Activated CD4-positive, alpha-beta T cell treated with anti-CD3 and anti-CD28 coated beads for 48 hours (primary cell): ENCODE results near the gene CPT1B.
A peak's percentile ranks its signal among the peaks of the same experiment; 100 is the strongest.
"Not testable (repeated sequence)": the region's sequence is repeated elsewhere in the genome, so short reads cannot be mapped to it uniquely, and the experiment has no call there.

Source experiments
- DNase-seq: peaks from one replicate; pipeline ENCODE4 v3.0.0-alpha.2; 2020

CPT1B gene

DNA sequence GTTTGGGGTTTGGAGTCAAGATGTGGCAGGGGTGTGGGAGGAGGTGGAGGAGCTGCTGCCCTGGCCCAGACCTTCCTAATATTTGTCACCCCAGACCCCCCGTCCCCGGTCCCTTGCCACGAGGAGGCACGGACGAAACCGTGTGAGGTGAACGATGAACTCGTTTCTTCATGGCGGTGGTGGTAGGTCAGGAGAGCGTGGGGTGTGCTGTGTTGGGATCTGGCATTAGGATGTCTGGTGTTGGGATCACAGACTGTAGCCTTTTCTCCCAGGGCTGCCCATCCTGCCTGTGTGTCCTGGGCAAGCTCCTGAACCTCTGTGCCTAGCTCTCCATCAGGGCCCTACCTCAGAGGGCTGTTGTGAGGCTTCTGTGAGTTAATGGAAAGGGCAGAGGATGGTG, 30.8 kb upstream of the CPT1B start:
- no peak for DNase-seq

DNA sequence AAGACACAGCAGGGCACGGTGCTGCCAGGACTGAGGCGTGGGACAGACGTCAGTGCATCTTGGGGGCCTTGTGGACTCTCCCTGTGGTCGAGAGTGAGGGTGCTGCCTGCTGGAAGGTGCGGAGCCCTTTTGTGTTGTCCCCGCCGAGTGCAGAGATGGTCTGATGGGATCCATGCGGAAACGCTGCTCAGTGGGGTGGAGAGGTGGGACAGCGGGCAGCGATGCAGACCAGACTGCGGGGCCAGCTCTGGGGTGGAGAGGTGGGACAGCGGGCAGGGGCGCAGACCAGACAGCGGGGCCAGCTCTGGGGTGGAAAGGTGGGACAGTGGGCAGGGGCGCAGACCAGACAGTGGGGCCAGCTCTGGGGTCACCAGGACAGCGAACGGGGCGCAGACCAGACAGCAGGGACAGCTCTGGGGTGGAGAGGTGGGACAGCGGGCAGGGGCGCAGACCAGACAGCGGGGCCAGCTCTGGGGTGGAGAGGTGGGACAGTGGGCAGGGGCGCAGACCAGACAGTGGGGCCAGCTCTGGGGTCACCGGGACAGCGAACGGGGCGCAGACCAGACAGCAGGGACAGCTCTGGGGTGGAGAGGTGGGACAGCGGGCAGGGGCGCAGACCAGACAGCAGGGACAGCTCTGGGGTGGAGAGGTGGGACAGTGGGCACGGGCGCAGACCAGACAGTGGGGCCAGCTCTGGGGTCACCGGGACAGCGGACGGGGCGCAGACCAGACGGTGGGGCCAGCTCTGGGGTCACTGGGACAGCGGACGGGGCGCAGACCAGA, 30.0 kb upstream of the CPT1B start:
- DNase-seq: not testable (repeated sequence)

DNA sequence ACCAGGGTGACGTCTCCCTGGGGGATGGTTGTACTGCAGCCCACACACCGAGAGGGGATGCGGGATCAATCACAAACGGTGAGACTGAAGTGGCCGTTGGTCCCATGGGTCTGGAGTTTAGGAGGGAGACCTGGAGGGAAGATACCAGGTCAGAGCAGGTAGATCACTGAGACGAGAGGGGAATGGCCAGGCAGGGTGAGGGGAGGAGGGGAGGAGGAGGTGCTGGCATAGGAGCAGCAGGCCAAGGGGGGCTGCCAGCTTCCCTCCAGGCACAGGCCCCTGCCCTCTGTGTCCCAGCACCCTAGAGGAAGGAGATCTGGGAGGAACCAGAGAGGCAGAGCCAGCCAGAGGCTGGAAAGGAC, 29.4 kb upstream of the CPT1B start:
- DNase-seq: no peak

DNA sequence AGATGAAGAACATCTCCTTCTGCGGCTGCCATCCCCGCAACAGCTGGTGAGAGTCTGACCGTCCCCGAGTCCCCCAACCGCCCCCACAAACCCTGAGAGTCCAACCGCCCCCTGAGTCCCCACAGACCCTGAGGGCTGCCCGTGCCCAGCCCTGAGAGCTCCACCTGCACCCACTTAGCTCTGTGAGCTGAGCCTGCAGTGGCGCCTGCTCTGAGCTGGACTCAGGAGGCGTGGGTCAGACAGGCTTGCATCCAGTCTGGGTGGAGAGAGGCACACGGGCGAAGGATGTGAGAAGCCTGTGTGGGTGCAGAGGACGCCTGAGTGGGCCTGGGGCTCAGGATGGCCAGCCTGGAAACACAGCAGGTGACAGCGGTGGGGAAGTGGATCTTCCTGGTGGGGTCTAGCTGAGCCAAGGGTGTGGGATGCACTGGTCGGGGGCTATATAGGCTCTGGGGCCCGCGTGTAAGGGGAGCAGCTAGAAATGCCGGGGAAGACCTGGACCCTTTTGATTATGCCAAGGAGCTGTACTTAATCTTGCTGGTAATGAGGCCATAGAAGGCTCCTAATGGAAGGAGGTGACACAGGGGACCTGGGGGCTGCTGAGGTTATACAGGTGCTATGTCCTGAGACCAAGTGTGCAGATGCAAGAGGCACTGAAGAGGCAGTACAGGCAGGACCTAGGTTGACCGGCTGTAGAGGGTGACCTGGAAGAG, 28.9 kb upstream of the CPT1B start:
- no peak for DNase-seq

DNA sequence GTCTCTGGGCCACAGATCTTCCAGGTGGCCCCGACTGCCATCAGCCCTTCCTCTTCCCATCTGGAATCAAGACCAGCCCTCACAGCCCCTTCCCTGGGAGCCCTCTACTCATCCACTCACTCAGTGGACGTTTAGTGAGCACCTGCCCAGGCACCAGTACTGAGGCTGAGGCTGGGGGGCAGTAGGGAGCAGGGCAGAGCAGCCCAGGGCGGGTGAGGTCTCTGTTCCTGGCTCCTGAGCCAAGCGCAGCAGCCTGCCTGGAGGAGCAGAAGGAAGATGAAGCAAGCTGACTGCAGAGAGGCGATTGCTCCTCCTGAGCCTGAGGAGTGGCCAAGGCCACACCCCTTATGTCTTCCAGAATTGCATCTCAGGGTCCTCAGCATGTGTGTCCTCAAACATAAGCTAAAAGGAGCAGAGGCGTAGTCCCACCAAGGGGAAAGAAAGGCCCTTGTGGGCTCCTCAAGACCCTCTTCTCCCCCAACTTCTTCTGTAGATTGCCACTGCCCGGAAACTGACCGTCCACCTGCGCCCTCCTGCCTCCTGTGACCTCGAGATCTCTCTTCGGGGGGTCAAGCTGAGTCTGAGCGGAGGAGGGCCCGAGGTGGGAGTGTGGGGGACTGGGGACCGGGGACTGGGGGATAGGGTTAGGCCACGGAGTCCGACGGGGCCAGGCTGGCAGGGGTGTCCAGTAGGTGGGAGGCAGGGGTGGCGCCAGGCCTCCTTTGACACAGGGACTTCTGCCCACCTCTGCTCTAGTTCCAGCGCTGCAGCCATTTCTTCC, 28.1 kb upstream of the CPT1B start:
- no peak for DNase-seq

DNA sequence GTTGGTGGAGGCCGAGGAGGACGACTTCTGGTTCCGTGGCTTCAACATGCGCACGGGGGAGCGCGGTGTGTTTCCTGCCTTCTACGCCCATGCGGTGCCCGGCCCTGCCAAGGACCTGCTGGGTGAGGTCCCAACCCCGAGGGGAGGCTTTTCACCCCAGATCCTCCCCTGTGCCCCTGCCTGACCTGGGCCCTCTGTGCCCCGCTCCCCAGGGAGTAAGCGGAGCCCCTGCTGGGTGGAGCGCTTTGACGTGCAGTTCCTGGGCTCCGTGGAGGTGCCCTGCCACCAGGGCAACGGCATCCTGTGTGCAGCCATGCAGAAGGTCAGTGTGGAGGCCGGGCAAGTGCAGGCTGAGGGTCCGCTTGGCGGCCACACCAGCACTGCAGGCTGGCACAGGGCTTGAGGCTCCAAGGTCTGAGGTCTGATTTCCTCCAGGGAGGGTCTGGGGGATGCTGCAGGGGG, 27.4 kb upstream of the CPT1B start:
- DNase-seq: no peak

DNA sequence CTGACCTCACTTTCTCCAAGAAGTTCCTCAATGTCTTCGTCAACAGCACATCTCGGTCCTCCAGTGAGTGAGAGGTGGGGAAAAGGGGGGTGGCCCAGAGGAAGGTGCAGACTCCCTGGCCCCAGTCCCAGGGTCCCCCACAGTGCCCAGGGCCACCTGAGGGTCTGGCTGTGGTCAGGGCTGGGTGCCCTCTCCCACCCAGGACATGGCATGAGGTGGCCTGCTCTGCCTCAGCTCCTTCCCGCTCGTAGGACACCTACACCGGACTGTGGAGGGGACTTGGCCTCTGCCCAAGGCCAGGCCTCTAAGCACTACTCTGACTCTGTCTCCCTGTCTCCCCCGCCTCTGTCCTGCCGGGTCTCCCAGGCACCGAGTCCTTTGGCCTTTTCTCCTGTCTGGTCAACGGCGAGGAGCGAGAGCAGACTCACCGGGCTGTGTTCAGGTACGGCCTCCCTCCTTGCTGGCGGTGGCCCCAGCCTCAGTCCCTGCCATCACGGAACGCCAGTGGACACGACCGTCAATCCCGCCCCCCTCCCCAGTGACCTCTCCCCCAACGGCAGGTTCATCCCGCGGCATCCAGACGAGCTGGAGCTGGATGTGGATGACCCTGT, 26.9 kb upstream of the CPT1B start:
- no peak for DNase-seq

DNA sequence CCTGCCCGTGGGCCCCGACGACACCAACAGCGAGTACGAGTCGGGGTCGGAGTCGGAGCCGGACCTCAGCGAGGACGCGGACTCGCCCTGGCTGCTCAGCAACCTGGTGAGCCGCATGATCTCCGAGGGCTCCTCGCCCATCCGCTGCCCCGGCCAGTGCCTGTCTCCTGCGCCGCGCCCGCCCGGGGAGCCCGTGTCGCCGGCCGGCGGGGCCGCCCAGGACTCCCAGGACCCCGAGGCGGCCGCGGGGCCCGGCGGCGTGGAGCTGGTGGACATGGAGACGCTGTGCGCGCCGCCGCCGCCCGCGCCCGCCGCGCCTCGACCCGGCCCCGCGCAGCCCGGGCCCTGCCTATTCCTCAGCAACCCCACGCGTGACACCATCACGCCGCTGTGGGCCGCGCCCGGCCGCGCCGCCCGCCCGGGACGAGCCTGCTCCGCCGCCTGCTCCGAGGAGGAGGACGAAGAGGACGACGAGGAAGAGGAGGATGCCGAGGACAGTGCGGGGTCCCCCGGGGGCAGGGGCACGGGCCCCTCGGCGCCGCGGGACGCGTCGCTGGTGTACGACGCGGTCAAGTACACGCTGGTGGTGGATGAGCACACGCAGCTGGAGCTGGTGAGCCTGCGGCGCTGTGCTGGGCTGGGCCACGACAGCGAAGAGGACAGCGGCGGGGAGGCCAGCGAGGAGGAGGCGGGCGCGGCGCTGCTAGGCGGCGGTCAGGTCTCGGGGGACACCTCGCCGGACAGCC, 26.2 kb upstream of the CPT1B start:
- no peak for DNase-seq

DNA sequence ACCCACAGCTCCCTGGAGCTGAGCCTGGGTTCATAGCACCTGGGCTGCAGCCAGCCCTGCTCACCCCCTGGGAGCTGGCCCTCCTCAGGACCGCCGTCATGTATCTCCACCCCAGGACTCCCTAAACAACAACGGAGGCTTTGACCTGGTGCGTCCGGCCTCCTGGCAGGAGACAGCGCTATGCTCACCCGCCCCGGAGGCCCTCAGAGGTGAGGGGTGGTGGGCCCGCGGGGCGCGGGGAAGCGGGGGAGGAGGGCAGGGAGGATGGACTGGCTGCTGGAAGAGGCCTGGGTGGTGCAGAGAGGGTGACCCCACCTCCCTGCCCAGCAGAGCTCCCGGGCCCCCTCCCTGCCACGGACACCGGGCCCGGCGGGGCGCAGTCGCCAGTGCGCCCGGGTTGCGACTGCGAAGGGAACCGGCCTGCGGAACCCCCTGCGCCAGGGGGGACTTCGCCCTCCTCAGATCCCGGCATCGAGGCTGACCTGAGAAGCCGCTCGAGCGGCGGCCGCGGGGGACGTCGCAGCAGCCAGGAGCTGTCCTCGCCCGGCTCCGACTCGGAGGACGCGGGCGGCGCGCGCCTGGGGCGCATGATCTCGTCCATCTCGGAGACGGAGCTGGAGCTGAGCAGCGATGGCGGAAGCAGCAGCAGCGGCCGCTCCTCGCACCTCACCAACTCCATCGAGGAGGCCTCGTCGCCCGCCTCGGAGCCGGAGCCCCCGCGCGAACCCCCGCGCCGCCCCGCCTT, 25.5 kb upstream of the CPT1B start:
- DNase-seq: no peak

DNA sequence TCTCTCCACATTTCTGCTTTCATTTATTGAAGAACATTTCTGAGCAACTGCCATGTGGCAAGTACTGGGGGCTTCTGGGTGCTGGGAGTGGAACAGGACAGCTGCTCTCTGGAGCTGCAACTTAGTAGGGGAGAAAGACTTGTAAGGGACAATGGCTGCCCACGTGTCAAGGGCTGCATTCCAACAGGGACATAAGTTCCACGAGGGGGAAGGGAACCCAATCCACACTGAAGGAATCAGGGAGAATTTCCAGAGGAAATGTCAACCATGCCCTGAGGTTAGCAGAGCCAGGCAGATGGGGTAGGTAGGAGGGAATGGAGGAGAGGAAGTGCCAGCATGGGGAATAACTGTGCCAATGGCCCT, 24.1 kb upstream of the CPT1B start:
- DNase-seq: no peak

DNA sequence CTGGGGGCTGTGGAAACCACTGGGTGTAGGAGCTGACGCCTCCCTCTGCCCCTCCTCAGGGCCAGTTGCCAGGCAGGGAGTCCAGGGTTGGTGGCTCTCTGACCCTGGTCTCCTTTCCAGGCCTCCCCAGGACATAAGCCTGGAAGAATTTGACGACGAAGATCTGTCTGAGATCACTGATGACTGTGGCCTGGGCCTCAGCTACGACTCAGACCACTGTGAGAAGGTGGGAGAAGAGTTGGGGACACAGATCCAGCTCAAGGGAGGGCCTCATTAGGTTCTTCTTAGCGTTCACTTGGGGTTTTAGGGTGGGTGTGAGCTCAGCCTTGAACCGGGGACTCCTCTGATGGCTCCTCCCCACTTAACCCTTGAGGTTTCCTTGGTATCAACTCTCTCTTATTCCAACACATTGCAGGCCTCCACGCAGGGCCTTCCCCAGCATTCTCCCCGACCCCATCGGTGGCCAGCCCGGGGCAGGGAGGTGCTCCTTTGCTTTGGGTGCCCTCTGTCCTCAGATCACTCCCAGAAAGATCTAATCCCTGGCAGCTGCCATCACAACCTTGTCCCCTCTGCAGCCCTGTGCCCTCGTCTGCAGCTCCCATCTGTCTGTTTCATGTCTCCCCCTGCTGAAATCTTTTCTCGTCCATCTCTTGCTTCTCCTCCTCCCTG, 23.6 kb upstream of the CPT1B start:
- DNase-seq: no peak

DNA sequence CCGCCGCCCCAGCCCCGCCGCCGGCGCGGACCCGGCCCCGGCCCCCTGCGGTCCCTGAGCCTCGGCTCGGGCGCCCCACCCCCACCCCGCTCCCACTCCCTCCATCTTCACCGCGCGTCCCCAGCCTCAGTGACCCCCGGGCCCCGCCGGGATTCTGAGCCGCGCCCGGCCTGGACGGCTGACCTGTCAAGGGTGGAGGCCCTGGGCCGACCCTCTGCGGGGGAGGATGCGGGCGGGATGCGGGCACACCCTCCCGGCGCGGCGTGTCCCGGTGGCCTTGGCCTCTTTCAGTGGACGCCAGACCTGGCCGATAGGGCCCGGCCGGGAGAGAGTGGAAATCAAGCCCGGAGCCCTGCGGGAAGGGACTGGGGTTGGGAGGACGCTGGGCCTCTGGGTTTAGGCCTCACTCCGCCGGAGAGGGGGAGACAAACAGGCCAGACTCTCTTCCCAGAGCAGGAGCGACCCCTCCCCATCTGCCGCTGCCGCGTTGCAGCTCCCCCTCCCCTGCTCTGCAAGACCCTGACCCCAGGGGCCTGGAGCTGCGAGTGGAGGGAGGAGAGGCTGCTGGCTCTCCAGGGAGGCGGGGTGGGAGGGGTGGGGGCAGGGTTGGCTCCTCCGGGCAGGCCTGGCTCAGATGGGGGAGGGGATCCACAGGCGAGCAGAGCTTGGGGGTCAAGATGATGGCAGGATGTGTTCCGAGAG, 22.9 kb upstream of the CPT1B start:
- DNase-seq: no peak

DNA sequence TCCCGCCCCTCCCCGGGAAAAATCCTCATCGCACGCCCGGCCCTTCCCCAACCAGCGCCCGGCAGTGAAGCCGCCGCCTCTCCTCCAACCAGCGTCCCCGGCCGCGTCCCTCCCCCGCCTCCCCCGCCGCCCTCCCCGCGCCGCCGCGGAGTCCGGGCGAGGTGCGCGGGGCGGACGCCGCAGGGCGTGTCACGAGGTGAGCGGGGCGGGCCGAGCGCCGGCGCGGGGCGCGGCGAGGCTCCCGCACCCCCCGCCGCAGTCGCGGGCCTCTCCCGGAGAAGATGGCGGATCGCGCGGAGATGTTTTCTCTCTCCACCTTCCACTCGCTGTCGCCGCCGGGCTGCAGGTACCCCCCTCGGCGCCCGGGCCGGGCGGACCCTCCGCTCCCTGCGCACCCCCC, 22.3 kb upstream of the CPT1B start, which contains the start of gene MAPK8IP2:
Gene MAPK8IP2, plus strand, starts transcription at position 256 of the 400 bp plus-strand sequence. Its CDS starts 26 bp downstream, at position 282.
- DNase-seq: no peak

DNA sequence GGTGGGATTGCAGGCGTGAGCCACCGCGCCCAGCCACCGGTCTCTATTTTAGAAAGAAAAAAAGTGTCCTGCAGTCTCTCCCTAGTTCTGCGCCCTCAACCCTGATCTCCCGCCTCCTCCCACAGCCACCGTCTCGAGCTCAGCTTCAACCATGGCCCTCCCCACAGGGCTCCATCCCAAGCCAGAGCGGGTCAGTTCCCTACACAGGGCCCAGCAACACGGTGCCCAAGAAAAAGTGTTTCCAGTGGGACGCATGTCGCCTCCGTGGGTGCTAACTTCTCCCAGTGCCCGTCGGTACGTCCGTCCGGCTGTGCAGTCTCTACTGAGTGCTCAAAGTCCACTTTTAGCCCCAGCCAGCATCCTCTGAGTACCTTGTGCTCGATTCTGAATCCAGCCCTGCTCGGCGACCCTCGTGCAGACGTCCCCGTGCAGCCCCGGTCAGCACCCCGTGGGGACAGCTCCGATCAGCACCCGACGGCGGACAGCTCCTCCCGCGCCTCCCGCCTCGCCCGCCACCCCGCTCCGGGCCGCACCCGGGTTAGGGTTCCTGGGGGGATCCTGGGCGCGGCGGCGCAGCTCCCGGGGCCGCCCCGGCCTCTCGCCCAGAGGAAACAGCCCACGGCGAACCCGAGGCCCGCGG, 21.7 kb upstream of the CPT1B start:
- peak; percentile 69 for DNase-seq

DNA sequence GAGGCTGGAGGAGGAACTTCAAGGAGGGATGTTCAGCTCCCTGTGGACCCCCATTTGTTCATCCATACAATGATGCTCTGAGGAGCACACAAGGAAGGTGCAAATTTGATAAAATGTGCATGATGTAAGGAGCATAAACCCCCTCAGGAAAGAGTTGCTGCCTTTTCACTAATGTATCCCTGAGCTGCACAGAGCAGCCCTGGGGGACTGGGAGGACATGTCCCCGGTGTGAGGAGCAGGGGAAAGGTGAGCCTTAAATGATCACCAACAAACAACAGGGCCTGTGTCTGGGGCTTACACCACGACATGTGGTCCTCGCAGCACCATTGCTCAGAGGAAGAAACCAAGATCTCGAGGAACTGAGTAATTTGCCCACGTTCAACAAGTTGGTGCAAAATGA, 18.9 kb upstream of the CPT1B start:
- DNase-seq: no peak

DNA sequence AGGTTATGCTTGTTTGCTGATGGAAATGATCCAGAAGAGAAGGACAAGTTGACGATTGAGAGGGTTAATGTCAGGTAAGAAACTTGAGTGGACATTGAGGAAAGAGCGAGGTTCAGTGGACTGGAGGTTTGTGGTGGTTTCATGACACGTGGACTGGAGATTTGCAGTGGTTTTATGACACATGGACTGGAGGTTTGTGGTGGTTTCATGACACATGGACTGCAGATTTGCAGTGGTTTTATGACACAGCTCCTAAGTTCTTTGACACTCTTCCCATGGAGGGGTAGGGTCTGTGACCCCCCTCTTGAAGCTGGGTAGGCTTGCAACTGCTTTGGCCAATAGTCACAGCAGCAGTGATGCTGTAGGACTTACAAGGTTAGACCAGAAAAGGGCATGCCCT, 17.0 kb upstream of the CPT1B start:
- no peak for DNase-seq

DNA sequence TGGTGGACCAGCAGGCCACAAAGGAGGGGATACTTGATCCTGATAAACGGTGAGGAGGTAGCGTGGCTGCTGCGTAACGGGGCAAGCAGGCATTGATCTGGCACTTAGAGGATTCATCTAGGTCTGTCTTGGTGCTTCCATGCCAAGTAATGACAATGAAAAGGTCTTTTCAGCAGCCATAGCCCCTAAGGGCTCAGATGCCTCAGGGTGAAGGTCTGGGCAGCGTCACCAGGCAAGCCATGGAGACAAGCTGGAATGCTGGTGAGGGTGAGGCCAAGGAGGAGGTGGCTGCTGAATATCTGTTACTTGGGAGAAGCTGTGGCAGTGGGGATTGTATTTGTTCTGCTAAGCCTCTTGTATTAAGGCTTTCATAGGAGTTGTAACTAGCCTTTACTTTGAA, 9.2 kb upstream of the CPT1B start:
- DNase-seq: no peak

DNA sequence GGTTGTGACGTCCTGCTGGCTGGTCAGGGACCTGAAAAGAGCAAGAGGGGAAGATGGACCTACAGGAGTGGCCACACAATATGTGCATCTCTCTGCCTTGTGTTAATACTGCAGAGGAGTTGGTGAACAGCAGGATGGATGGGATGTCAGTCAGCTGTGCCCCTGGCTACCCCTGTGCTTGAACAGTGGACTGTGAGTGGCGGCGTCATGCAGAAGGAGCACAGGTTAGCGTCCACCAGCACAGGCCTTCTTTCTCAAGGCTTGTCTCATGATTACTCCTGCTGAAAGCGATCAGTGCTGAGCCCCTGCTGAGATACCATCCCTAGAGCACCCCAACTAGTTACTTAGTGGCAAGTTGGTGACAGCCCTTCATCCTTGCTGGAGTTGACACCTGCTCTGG, 8.2 kb upstream of the CPT1B start:
- DNase-seq: no peak

DNA sequence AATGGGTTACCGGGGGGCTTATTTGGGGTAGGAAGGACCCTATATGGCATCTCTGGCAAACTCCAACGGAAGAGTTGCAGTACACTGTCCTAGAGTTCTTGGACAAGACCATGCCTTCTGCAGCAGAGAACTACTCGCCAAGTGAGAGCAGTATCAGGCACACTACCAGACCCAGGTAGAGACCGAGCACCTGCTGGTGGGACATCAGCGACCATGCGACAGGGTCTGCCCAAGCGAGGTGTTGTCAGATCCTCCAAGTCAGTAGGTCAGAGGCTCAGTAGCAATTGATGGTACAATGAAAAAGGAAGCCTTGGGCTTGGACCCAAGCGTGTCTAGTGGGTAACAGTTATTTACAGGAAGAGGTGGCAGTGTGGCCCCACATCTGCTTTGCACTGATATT, 7.6 kb upstream of the CPT1B start:
- no peak for DNase-seq

DNA sequence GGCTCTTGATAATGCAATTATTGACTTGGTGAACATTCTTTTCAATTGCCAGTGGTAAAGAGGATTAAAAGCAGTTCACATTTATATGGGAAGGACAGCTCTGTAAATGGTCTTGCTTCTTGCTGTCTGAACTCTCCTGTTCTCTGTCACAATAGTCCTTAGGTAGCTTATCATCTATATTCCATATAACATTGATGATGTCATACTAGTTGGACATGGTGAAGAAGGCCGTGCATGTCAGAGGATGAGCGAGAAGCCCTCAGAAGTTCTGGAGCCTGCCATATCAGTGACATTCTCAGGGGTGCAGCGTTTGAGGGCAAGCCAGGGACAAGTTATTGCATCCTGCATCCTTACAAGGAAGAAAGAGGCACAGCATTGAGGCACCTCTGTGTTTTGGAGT, 7.0 kb upstream of the CPT1B start:
- no peak for DNase-seq
